OCI-LY7 (cell line): Measurements from ENCODE around the gene SIRT6.

Experiments
- EZH2phosphoT487 ChIP-seq: fragments of 200-600 bp; sonication (generic); IDR thresholded peaks from 2 replicates; pipeline ENCODE4 v1.6.1; 2018; ENCODE audit warnings: low read depth, borderline replicate concordance, mild to moderate bottlenecking, mixed run types, antibody characterized with exemption, low read length, moderate library complexity, mixed read lengths
- TF ChIP-seq, protein P1 (sequence below): fragments of 200-600 bp; sonication (generic); conservative IDR thresholded peaks from 2 replicates; pipeline ENCODE4 v1.5.1; 2014; ENCODE audit warnings: mild to moderate bottlenecking, antibody characterized with exemption, low read length, moderate library complexity, mixed read lengths

DNA sequence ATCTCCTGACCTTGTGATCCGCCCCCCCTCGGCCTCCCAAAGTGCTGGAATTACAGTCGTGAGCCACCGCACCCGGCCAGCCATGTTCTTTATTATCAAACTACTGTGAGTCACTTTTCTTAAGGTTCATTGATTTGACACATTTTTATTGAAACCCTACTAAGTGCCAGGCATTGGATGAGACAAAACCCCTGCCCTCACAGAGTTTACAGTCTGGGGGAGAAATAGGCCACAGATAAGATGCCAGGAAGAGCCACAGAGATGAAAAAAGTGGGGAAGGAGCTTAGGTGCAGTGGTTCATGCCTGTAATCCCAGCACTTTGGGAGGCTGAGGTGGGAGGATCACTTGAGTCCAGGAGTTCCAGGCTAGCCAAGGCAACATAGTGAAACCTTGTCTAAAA, 43.9 kb downstream of the SIRT6 start:
- TF ChIP-seq, protein P1, sequence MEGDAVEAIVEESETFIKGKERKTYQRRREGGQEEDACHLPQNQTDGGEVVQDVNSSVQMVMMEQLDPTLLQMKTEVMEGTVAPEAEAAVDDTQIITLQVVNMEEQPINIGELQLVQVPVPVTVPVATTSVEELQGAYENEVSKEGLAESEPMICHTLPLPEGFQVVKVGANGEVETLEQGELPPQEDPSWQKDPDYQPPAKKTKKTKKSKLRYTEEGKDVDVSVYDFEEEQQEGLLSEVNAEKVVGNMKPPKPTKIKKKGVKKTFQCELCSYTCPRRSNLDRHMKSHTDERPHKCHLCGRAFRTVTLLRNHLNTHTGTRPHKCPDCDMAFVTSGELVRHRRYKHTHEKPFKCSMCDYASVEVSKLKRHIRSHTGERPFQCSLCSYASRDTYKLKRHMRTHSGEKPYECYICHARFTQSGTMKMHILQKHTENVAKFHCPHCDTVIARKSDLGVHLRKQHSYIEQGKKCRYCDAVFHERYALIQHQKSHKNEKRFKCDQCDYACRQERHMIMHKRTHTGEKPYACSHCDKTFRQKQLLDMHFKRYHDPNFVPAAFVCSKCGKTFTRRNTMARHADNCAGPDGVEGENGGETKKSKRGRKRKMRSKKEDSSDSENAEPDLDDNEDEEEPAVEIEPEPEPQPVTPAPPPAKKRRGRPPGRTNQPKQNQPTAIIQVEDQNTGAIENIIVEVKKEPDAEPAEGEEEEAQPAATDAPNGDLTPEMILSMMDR = no peak
- no peak for TF ChIP-seq EZH2phosphoT487
